ENCODE results near the gene ZNF784.

DNA sequence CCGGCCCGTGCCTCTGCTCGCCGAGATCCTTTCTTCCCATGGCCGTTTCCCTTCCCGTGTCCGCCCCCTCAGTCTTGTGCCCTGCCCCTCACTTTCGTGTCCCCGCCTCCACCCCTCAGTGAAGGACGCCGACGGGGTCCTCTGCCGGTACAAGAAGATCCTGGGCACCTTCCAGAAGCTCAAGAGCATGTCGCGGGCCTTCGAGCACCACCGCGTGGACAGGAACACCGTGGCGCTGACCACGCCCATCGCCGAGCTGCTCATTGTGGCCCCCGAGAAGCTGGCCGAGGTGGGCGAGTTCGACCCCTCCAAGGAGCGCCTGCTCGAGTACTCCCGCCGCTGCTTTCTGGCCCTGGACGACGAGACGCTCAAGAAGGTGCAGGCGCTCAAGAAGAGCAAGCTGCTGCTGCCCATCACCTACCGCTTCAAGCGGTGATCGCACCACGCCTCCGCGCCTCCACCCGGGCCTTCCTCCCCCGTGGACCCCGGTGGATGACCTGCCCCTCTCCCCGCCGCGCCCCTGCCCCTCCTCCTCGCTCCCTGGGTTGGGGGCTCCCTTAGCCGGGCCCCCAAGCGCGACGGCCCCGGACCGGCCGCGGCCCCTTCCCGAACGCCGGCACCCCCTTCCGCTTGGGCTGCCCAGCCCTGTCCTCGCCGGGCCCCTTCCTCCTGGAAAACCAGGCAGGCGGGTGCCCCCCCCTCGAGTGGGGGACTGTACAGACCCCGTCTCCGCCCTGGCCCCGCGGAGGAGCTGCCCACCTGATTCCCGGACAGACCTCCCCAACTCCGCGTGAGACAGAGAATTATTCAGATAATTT is 28.2 kb upstream of the ZNF784 start:
- no peak for TF ChIP-seq POLR2AphosphoS5 (IDR thresholded peaks at IDR 0.05; ENCODE audit: low read depth, low read length)
- TF ChIP-seq TAF1 (IDR thresholded peaks at IDR 0.05; ENCODE audit: borderline replicate concordance, insufficient read depth, low read length): no peak
- TF ChIP-seq, protein P1, sequence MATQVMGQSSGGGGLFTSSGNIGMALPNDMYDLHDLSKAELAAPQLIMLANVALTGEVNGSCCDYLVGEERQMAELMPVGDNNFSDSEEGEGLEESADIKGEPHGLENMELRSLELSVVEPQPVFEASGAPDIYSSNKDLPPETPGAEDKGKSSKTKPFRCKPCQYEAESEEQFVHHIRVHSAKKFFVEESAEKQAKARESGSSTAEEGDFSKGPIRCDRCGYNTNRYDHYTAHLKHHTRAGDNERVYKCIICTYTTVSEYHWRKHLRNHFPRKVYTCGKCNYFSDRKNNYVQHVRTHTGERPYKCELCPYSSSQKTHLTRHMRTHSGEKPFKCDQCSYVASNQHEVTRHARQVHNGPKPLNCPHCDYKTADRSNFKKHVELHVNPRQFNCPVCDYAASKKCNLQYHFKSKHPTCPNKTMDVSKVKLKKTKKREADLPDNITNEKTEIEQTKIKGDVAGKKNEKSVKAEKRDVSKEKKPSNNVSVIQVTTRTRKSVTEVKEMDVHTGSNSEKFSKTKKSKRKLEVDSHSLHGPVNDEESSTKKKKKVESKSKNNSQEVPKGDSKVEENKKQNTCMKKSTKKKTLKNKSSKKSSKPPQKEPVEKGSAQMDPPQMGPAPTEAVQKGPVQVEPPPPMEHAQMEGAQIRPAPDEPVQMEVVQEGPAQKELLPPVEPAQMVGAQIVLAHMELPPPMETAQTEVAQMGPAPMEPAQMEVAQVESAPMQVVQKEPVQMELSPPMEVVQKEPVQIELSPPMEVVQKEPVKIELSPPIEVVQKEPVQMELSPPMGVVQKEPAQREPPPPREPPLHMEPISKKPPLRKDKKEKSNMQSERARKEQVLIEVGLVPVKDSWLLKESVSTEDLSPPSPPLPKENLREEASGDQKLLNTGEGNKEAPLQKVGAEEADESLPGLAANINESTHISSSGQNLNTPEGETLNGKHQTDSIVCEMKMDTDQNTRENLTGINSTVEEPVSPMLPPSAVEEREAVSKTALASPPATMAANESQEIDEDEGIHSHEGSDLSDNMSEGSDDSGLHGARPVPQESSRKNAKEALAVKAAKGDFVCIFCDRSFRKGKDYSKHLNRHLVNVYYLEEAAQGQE (IDR thresholded peaks at IDR 0.05; ENCODE audit: insufficient read depth in 1 of 2, low read depth in 2 of 2, low read length in 2 of 2): no peak
- TF ChIP-seq SIN3A (IDR thresholded peaks at IDR 0.05; ENCODE audit: borderline replicate concordance, insufficient read depth, low read length): no peak
- no peak for TF ChIP-seq FOXP2 (optimal IDR thresholded peaks at IDR 0.05; ENCODE audit: borderline replicate concordance, extremely low read depth, extremely low read length, insufficient read depth)

Data from PFSK-1 (cell line).